Ovary (tissue), 3 donors: ENCODE data around the gene POLD1.

Source experiments
- EP300 ChIP-seq: sonication (generic); formaldehyde crosslinking; IDR thresholded peaks from one replicate; pipeline ENCODE4 v1.6.1; 2017; ENCODE audit warnings: antibody characterized with exemption
- POLR2A ChIP-seq: fragments of 450-650 bp; IDR thresholded peaks from one replicate; pipeline ENCODE4 v1.6.1; 2017; ENCODE audit warnings: antibody characterized with exemption, mild to moderate bottlenecking, moderate library complexity
- TF ChIP-seq, protein P1 (sequence below), 3 donors: fragments of 450-650 bp in 2 of 3; fragments of 200-600 bp in 1 of 3; IDR thresholded peaks; one replicate each; pipeline versions ENCODE4 v1.5.1 to v1.8.0; 2016 to 2022; ENCODE audit warnings: antibody characterized with exemption in 3 of 3, mild to moderate bottlenecking in 1 of 3
- donor health status: DM: no; HTN: no; CAD: no.

DNA sequence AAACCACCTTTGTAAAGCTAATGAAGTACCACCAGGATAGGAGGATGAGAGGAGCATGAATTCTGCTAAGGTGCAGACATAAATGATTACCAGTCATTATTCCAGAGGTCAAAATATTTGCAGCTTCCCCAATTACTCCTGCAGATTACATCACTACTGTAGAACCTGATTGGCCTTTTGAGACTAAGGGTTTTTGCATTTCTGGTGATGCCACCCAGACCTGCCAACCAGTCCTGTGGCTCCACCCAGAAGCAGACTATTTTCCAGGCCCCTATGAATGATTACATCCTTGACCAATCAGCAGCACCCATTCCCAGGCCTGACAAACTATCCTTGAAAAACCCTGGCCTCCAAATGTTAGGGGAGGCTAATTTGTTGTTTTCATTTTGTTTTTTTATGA is 43.8 kb upstream of the POLD1 start:
- TF ChIP-seq, protein P1, sequence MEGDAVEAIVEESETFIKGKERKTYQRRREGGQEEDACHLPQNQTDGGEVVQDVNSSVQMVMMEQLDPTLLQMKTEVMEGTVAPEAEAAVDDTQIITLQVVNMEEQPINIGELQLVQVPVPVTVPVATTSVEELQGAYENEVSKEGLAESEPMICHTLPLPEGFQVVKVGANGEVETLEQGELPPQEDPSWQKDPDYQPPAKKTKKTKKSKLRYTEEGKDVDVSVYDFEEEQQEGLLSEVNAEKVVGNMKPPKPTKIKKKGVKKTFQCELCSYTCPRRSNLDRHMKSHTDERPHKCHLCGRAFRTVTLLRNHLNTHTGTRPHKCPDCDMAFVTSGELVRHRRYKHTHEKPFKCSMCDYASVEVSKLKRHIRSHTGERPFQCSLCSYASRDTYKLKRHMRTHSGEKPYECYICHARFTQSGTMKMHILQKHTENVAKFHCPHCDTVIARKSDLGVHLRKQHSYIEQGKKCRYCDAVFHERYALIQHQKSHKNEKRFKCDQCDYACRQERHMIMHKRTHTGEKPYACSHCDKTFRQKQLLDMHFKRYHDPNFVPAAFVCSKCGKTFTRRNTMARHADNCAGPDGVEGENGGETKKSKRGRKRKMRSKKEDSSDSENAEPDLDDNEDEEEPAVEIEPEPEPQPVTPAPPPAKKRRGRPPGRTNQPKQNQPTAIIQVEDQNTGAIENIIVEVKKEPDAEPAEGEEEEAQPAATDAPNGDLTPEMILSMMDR (IDR thresholded peaks at IDR 0.05) = no peak
- no peak for TF ChIP-seq POLR2A
- no peak for TF ChIP-seq EP300
